ENCODE data around the gene VPS45.

DNA sequence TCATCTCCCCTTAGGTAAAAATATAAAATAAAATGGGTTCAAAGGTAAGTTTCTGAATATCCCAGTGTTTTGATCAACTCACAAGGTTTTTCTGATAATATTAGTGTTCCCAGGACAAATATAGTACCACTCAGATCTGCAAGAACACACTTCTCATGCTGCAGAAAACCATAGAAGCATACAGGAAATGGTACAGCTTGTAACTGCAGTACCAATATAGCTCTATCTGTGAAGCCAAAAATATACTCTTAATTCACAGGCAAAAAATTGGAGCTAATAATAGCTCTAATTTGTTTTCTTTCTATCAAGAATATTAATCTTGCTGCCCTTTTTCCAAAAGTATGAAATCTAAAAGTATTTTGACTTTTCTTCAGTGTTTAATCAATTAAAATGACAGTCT lies 13.2 kb downstream of the VPS45 start:
- TF ChIP-seq POLR2A (IDR thresholded peaks at IDR 0.05; ENCODE audit: low read length) (no peak), GATA1 (IDR thresholded peaks at IDR 0.05; ENCODE audit: low read depth, low read length) (no peak)

Data from erythroblast (primary cell).